ENCODE measurements around the gene TMSB4Y.

The TMSB4Y gene

DNA sequence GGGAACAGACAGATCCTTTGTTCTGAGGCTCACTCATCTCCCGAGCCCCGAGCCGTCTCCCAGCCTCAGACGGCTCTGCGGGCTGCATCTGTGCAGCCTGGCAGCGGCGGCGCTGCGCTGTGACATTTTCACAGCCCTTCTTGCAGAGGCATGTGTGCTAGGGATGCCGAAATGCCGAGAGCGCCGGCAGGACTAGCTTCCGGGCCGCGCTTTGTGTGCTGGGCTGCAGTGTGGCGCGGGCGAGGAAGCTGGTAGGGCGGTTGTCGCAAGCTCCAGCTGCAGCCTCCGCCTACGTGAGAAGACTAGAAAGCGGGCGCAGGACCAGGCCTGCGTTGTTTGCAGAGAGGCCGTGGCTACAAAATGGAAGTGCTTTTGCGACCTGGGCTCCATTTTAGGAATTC is at the start of gene TMSB4Y:
Gene TMSB4Y, plus strand, starts transcription at position 332 of the 401 bp plus-strand sequence.
- no peak within 1 kb of the TSS for H3K4me3 Mint-ChIP-seq
- H3K36me3 Mint-ChIP-seq (ENCODE audit: low read depth): no peaks in the 10 kb centered on the region
- H3K9me3 Mint-ChIP-seq: no peaks in the 10 kb centered on the region
- DNase-seq: no peak
- H3K4me1 Mint-ChIP-seq (ENCODE audit: low read depth): no peaks in the 10 kb centered on the region
- no peaks in the 10 kb centered on the region for H3K27me3 Mint-ChIP-seq
- no peak within 1 kb of the TSS for H3K27ac Mint-ChIP-seq

DNA sequence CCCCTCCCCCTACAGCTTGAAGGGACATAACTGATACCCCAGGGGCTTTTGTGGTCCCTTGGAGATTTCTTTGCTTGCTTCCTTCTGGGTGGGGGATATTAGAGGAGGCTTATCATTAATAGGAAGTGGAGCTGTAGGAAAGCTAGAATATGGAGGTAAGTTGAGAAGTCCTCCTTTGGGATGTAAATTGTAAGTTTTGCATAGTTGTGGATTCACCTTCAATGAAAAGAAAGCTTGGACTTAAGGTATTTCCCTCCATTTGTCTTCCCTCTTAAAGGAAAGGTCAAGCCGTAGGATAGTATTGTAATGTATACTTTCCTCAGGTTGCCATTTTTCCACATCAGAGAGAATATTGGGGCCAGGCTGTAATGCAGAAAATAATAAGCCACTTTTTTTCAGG is 39.5 kb upstream of the TMSB4Y start:
- no peaks in the 10 kb centered on the region for H3K4me1 Mint-ChIP-seq (ENCODE audit: low read depth)

DNA sequence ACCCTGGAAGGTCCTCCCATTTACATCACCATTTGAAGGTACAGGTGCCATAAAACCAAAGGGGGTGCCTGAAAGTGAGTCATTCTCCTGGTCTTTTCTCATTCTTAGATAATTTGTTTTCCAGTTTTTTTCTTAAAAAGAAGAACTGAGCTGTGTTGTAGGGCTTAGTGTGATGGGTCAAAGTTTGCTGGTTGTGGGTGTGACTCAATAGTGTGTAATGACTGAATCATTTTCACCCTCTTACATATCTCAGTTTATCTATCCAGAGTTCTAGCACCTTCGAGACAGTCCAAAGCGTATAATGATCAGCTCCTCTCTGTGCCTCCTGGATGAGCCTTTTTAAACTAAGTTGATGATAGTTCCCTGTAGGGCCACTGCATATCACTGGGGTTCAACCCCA is 32.6 kb upstream of the TMSB4Y start:
- no peaks in the 10 kb centered on the region for H3K27me3 Mint-ChIP-seq
- H3K36me3 Mint-ChIP-seq (ENCODE audit: low read depth): no peaks in the 10 kb centered on the region
- H3K4me1 Mint-ChIP-seq (ENCODE audit: low read depth): no peaks in the 10 kb centered on the region
- H3K9me3 Mint-ChIP-seq: no peaks in the 10 kb centered on the region
- no peak for DNase-seq
- no peak overlapping the region for H3K27ac Mint-ChIP-seq
- no peak overlapping the region for H3K4me3 Mint-ChIP-seq

More for the DNA sequence above, 39.5 kb upstream of the TMSB4Y start:
- Mint-ChIP-seq H3K27ac (no peak overlapping the region), H3K4me3 (no peak overlapping the region), H3K9me3 (no peaks in the 10 kb centered on the region), H3K36me3 (ENCODE audit: low read depth) (no peaks in the 10 kb centered on the region), H3K27me3 (no peaks in the 10 kb centered on the region)
- no peak for DNase-seq

DNA sequence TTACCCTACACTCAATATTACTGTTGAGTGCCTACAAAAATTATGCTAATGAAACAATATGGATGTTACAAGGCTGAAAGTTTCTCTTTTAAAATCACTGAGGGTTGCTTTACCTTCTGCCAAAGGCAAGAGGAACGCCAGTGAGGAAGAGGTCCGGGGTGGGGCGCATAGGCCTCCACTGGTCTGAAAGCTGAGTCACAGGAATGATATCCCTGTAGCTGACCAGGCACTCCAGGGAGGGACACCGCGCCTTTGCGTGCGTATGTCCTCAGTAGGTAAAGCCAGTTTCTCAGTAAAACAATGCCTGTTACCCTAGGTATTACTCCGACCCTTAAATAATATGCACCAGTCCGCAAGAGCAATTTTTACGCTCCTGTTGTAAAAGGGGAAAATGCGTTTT is 1.4 kb upstream of the TMSB4Y start:
- H3K9me3 Mint-ChIP-seq: no peaks in the 10 kb centered on the region
- no peak overlapping the region for H3K4me3 Mint-ChIP-seq
- no peaks in the 10 kb centered on the region for H3K27me3 Mint-ChIP-seq
- no peaks in the 10 kb centered on the region for H3K36me3 Mint-ChIP-seq (ENCODE audit: low read depth)
- H3K27ac Mint-ChIP-seq: no peak overlapping the region
- DNase-seq: no peak
- no peaks in the 10 kb centered on the region for H3K4me1 Mint-ChIP-seq (ENCODE audit: low read depth)

DNA sequence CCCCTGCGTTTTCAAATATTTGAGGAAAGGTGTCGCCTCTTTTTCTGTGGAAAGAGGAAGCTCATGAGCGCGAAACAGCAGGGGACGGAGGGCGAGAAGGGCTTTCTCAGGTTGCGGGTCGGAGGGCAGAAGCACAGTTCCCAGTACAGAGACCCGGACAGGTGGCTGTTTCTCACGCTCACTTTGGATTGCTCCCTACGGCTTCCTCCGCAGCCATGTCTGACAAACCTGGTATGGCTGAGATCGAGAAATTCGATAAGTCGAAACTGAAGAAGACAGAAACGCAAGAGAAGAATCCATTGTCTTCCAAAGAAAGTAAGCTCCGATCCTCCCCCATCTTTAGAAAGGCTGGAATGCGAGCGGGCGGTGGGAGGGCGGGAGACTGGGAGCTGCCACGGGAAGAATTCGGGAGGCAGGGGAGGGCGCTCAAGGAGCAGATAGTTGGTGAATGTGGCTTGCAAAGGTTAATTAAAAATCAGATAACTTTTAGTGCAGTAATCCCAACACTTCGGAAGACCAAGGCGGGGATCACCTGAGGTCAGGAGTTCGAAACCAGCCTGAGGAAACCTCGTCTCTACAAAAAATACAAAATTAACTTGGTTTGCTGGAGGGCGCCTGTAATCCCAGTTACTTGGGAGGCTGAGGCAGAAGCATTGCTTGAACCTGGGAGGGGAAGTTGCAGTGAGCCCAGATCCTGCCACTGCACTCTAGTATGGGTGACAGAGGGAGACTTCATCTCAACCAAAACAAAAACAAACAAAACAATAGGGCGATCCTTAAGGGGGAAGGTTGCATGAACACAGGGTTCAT is 627 bp downstream of the TMSB4Y start:
- Mint-ChIP-seq H3K4me3 (no peak overlapping the region), H3K4me1 (ENCODE audit: low read depth) (no peaks in the 10 kb centered on the region), H3K27me3 (no peaks in the 10 kb centered on the region), H3K9me3 (no peaks in the 10 kb centered on the region), H3K36me3 (ENCODE audit: low read depth) (no peaks in the 10 kb centered on the region), H3K27ac (no peak overlapping the region)
- no peak for DNase-seq

DNA sequence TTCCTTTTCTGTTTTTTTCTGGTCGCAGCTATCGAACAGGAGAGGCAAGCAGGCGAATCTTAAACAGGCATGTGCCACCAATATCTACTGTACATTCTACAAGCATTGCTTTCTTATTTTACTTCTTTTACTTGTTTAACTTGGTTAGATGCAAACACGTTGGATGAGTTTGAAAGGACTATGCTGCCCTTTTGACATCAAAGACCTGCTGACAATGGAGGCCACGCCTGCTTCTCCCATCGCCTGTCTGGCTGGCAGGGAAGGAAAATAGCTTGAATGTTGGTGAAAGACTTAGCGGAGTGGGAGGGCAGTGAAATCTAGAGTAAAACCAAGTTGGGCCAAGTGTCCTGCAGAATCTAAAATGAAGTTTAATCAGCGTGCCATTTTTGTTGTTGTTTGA is 1.5 kb downstream of the TMSB4Y start:
- no peaks in the 10 kb centered on the region for H3K9me3 Mint-ChIP-seq
- H3K27ac Mint-ChIP-seq: no peak overlapping the region
- H3K27me3 Mint-ChIP-seq: no peaks in the 10 kb centered on the region
- DNase-seq: no peak
- no peak overlapping the region for H3K4me3 Mint-ChIP-seq
- H3K4me1 Mint-ChIP-seq (ENCODE audit: low read depth): no peaks in the 10 kb centered on the region
- no peaks in the 10 kb centered on the region for H3K36me3 Mint-ChIP-seq (ENCODE audit: low read depth)

DNA sequence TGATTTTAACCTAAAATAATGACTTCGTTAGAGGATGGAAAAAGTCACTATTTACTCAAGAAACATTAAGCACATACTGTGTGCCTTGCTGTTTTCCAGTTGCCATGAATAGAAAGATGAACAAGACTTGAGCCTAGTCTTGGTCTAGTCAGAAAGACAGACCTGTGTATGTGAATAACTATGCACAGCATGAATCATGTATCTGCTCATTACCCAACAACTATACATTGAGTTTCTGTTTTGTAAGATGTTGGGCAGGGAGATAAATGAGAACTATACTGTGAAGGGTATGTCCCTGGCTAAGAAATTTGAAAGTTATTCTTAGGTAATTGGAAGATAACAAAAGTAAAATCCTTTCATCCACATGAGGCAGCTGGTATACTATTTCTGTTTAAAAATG is 4.3 kb downstream of the TMSB4Y start:
- H3K4me1 Mint-ChIP-seq (ENCODE audit: low read depth): no peaks in the 10 kb centered on the region
- no peak overlapping the region for H3K4me3 Mint-ChIP-seq
- H3K27ac Mint-ChIP-seq: no peak overlapping the region
- no peaks in the 10 kb centered on the region for H3K9me3 Mint-ChIP-seq
- no peaks in the 10 kb centered on the region for H3K27me3 Mint-ChIP-seq
- no peak for DNase-seq
- H3K36me3 Mint-ChIP-seq (ENCODE audit: low read depth): no peaks in the 10 kb centered on the region

DNA sequence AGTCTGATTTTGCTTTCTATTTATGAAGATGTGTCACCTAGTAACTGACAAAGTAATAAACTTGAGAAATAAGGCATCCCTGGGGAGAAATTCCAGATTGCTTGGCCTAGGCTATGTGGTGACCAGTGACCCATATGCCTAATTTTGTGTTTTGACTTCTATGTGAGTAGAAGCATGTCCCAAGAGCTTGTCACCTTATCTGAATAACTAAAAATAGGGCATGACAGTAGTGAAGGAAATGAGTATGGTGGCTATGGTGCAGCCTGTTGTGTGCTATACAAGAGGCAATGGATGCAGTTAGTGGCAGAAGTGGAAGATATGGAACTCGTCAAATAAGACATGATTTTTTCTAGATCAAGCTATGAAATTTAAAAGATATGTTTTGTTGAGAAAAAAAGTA is 15.3 kb downstream of the TMSB4Y start:
- Mint-ChIP-seq H3K36me3 (ENCODE audit: low read depth) (no peaks in the 10 kb centered on the region), H3K9me3 (no peaks in the 10 kb centered on the region), H3K27me3 (no peaks in the 10 kb centered on the region), H3K4me1 (ENCODE audit: low read depth) (no peaks in the 10 kb centered on the region), H3K27ac (no peak overlapping the region), H3K4me3 (no peak overlapping the region)
- no peak for DNase-seq

DNA sequence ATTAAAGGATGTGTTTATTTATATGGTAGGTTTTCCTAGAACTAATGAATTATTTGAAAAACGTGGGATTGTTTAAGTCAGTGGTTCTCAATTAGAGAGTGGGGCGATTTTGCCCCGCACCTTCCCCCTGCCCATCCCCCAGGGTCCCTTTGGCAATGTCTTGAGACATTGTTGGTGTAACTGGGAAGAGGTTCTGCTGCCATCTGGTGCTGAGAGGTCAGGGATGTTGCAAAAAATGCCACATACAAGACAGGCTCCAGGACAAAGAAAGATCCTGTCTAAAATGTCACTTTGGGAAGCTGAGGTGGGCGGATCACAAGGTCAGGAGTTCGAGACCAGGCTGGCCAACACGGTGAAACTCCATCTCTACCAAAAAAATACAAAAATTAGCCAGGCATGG is 25.8 kb downstream of the TMSB4Y start:
- no peak for DNase-seq
- Mint-ChIP-seq H3K4me3 (no peak overlapping the region), H3K27me3 (no peaks in the 10 kb centered on the region), H3K36me3 (ENCODE audit: low read depth) (no peaks in the 10 kb centered on the region), H3K4me1 (ENCODE audit: low read depth) (no peaks in the 10 kb centered on the region), H3K27ac (no peak overlapping the region), H3K9me3 (no peaks in the 10 kb centered on the region)

DNA sequence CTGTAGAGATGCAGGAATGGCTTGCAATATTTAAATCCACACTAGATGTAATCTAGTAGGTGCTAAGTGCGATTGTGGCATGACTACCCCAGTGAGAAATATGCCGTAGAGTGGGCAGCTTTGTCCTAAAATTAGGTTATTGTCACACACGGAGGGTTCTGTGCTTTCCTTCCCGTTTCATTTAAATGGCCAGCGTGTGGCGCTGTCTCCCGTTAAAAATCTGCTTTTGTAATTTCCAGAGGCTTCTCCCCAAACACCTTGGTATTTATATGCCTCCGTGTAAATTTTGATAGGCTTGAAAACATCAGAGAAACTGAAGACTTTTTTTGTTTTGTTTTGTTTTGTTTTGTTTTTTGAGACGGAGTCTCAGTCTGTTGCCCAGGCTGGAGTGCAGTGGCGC is 34.9 kb downstream of the TMSB4Y start:
- Mint-ChIP-seq H3K4me1 (ENCODE audit: low read depth) (no peaks in the 10 kb centered on the region), H3K36me3 (ENCODE audit: low read depth) (no peaks in the 10 kb centered on the region), H3K9me3 (no peaks in the 10 kb centered on the region), H3K27ac (no peak overlapping the region), H3K27me3 (no peaks in the 10 kb centered on the region), H3K4me3 (no peak overlapping the region)
- no peak for DNase-seq

DNA sequence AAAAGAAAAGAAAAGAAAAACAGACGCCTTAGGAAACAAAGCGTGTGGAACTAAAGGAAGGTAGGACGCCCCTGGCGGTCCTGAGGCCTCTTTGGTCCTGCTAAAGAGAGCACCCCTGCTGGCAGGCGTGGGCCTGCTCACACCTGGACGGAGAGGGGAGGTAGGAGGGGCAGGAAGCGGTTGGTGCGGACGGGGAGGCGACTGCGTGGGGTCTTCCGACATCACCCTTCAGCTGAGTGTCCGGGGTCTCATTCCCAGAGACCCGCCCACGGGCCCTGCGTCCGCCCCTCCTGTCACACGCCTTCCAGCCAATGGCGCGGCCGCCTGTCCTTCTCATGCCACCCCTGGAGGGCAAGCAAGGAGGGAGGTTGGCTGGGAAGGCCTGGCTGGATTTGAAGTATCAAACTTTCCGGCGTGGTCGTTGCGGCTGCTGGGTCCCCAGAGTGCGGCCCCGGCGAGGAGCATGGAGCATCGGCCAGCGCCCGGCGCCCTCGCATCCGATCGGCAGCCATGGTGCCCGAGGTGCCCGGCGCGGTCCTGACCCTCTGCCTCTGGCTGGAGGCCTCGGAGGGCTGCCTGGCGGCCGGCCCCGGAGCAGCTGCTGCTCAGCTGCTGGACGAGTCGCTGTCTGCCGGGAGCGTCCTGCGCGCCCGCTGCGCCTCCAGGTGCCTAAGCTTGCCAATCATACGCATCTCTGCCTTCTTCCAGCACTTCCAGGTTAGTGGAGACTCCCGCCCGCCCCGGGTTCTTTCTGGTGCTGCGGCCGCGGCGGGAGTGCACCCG is 47.8 kb downstream of the TMSB4Y start:
- Mint-ChIP-seq H3K4me3 (no peak overlapping the region), H3K27me3 (no peaks in the 10 kb centered on the region), H3K4me1 (ENCODE audit: low read depth) (no peaks in the 10 kb centered on the region), H3K9me3 (no peaks in the 10 kb centered on the region), H3K27ac (no peak overlapping the region), H3K36me3 (ENCODE audit: low read depth) (no peaks in the 10 kb centered on the region)
- no peak for DNase-seq

DNA sequence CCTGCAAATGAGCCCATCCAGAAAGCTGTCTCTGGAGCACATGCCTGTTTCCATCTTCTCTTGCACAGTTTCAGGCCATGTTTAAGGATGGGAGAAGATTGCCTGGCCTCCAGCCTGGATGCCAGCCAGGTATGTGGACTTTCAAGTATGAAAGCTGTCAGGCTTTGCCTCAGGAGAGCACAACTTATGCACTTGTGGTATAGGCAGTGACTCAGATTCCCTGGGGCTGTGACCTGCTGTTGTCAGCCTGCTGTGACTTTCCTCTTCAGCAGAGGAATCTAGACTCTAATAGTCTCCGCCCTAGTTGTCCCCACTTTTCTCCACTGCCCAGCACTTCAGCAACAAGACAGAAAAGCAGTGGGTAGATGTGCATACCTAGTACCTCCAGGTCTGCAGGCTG is 51.0 kb downstream of the TMSB4Y start:
- Mint-ChIP-seq H3K36me3 (ENCODE audit: low read depth) (no peaks in the 10 kb centered on the region), H3K4me1 (ENCODE audit: low read depth) (no peaks in the 10 kb centered on the region), H3K9me3 (no peaks in the 10 kb centered on the region), H3K27me3 (no peaks in the 10 kb centered on the region), H3K27ac (no peak overlapping the region), H3K4me3 (no peak overlapping the region)
- no peak for DNase-seq
